Measurements from ENCODE around the gene CSNK1E.
"Not testable (repeated sequence)": the region's sequence is repeated elsewhere in the genome, so short reads cannot be mapped to it uniquely, and the experiment has no call there.

DNA sequence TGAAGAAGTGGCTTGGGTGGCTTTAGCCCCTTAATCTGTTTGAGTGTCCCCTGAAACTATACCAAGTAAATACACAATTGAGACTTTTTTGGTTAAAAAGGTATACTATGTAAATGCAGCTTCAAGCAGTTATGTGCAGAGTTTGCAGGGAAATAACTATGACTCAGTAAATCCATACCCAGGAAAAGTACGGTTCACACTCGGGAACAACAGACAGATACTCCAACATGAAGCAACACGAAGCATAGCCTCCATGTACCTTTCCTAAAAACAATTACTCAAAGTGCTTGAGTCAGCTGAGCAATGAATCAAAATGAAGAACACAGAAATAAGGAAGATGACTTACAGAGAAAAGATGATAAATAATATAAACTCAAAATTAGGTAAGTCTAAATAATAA is 47.9 kb upstream of the CSNK1E start:
- TF ChIP-seq POLR2A (IDR thresholded peaks at IDR 0.05) = not testable (repeated sequence)
- TF ChIP-seq, protein P1, sequence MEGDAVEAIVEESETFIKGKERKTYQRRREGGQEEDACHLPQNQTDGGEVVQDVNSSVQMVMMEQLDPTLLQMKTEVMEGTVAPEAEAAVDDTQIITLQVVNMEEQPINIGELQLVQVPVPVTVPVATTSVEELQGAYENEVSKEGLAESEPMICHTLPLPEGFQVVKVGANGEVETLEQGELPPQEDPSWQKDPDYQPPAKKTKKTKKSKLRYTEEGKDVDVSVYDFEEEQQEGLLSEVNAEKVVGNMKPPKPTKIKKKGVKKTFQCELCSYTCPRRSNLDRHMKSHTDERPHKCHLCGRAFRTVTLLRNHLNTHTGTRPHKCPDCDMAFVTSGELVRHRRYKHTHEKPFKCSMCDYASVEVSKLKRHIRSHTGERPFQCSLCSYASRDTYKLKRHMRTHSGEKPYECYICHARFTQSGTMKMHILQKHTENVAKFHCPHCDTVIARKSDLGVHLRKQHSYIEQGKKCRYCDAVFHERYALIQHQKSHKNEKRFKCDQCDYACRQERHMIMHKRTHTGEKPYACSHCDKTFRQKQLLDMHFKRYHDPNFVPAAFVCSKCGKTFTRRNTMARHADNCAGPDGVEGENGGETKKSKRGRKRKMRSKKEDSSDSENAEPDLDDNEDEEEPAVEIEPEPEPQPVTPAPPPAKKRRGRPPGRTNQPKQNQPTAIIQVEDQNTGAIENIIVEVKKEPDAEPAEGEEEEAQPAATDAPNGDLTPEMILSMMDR (IDR thresholded peaks at IDR 0.05) = not testable (repeated sequence)

Data from upper lobe of left lung (tissue), 4 donors.